GM12891 (cell line): ENCODE measurements around the gene OTOG.

ENCODE experiments used
- PAX5 ChIP-seq: IDR thresholded peaks from 2 replicates; pipeline ENCODE4 v1.6.1; 2011; ENCODE audit warnings: low read length, moderate library complexity, mild to moderate bottlenecking; ENCODE audit not compliant: insufficient read depth, severe bottlenecking
- POLR2A ChIP-seq: IDR thresholded peaks from 2 replicates; pipeline ENCODE4 v1.6.1; 2011; ENCODE audit warnings: low read depth, low read length, control low read depth
- POLR2AphosphoS5 ChIP-seq: IDR thresholded peaks from 2 replicates; pipeline ENCODE4 v1.6.1; 2011; ENCODE audit warnings: low read depth, low read length, control low read depth
- SPI1 ChIP-seq: IDR thresholded peaks from 2 replicates; pipeline ENCODE4 v1.6.1; 2011; ENCODE audit warnings: low read depth, low read length, control low read depth
- TAF1 ChIP-seq: IDR thresholded peaks from 2 replicates; pipeline ENCODE4 v1.6.1; 2011; ENCODE audit warnings: low read depth, low read length, control low read depth

DNA sequence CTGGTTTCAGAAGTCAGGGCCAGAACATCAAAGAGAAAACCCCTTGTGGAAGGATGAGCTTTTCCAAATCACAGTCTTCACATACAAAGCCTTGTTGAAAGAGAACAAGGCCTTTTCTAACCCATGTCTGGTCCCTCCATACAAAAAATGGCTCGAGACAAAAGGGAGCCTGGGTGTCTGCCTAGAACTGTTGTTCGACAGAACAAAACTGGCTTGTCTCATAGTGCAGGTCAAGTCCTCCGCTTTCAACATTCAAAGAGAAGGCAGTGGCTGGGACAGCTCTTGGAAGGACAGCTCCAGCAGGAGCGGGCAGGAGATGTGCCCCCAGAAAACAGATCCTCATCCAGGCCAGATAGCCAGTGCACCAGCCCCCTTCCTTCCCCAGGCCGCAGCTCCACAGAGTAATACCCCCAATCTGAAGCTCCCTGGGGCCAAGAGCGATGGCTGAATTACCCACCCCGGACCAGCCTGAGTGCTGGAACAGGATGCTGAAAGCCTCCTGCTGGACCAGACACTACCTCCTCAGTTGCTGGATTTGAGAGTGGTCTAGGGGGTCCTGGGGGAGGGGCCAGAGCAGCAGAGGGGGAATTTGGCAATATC, 30.4 kb upstream of the OTOG start:
- no peak for TF ChIP-seq POLR2AphosphoS5
- TF ChIP-seq POLR2A, result no peak
- TF ChIP-seq TAF1, result no peak
- no peak for TF ChIP-seq SPI1
- no peak for TF ChIP-seq PAX5
